ENCODE data around the gene VTCN1. TPM values are rescaled to one million over a fixed set of nuclear protein-coding genes. Genes with fewer than 3 reads are reported as not detected.

Gene VTCN1
- total RNA-seq, 1 experiment from 2014 or later = not detected

DNA sequence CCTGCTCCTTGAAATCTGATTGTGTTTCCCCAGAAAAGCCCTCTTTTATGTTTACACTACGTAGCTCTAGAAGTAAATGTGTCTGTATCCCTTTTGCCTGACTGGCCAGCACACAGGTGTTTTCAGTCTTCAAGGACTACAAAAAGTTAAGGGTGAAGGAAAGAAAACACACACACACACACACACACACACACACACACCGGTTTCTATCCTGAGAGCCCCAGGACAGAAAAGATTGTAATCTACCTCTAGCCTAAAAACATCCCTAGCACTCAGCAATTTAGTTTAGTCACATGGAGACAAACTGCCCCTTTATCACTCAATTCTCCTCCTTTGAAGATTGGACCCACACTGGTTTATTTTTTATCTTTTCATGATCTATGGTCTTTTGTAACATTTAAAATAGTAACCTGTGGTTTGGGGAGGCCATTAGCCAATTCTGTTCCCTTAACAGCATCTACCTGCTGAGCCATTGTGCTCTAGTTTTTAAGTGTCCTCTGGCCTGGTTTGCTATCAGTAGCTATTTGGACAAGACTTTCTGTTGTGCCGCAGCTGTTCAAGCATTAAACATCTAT lies 73.4 kb downstream of the VTCN1 start:
- ATAC-seq (no peak), DNase-seq (ENCODE audit: low read depth, low spot score) (no peak)
- no peak for TF ChIP-seq POLR2AphosphoS5 (IDR thresholded peaks at IDR 0.05; ENCODE audit: low read depth, low read length)
- TF ChIP-seq, protein P1, sequence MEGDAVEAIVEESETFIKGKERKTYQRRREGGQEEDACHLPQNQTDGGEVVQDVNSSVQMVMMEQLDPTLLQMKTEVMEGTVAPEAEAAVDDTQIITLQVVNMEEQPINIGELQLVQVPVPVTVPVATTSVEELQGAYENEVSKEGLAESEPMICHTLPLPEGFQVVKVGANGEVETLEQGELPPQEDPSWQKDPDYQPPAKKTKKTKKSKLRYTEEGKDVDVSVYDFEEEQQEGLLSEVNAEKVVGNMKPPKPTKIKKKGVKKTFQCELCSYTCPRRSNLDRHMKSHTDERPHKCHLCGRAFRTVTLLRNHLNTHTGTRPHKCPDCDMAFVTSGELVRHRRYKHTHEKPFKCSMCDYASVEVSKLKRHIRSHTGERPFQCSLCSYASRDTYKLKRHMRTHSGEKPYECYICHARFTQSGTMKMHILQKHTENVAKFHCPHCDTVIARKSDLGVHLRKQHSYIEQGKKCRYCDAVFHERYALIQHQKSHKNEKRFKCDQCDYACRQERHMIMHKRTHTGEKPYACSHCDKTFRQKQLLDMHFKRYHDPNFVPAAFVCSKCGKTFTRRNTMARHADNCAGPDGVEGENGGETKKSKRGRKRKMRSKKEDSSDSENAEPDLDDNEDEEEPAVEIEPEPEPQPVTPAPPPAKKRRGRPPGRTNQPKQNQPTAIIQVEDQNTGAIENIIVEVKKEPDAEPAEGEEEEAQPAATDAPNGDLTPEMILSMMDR (IDR thresholded peaks at IDR 0.05) = no peak
- TF ChIP-seq SIN3A (IDR thresholded peaks at IDR 0.05; ENCODE audit: borderline replicate concordance, insufficient read depth, low read depth, low read length) = no peak
- TF ChIP-seq TCF7L2 (IDR thresholded peaks at IDR 0.05; ENCODE audit: low read depth, low read length) = no peak
- TF ChIP-seq, protein P2, sequence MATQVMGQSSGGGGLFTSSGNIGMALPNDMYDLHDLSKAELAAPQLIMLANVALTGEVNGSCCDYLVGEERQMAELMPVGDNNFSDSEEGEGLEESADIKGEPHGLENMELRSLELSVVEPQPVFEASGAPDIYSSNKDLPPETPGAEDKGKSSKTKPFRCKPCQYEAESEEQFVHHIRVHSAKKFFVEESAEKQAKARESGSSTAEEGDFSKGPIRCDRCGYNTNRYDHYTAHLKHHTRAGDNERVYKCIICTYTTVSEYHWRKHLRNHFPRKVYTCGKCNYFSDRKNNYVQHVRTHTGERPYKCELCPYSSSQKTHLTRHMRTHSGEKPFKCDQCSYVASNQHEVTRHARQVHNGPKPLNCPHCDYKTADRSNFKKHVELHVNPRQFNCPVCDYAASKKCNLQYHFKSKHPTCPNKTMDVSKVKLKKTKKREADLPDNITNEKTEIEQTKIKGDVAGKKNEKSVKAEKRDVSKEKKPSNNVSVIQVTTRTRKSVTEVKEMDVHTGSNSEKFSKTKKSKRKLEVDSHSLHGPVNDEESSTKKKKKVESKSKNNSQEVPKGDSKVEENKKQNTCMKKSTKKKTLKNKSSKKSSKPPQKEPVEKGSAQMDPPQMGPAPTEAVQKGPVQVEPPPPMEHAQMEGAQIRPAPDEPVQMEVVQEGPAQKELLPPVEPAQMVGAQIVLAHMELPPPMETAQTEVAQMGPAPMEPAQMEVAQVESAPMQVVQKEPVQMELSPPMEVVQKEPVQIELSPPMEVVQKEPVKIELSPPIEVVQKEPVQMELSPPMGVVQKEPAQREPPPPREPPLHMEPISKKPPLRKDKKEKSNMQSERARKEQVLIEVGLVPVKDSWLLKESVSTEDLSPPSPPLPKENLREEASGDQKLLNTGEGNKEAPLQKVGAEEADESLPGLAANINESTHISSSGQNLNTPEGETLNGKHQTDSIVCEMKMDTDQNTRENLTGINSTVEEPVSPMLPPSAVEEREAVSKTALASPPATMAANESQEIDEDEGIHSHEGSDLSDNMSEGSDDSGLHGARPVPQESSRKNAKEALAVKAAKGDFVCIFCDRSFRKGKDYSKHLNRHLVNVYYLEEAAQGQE (IDR thresholded peaks at IDR 0.05; ENCODE audit: insufficient read depth in 1 of 2, low read depth in 2 of 2, low read length in 1 of 2) = no peak
- Histone ChIP-seq H3K4me1 (ENCODE audit: control insufficient read depth, insufficient read depth, low read length) (no peaks in the 10 kb centered on the region), H3K36me3 (ENCODE audit: control insufficient read depth, insufficient read depth, low read length) (no peaks in the 10 kb centered on the region), H3K27me3 (ENCODE audit: control insufficient read depth, insufficient read depth, low read length) (no peaks in the 10 kb centered on the region), H3K9me3 (ENCODE audit: control insufficient read depth, insufficient read depth, low read depth, low read length) (no peaks in the 10 kb centered on the region), H3K27ac (ENCODE audit: low read length) (no peak overlapping the region), H3K4me3 (ENCODE audit: low read depth in 2 of 2, low read length in 2 of 2) (no peak overlapping the region)
- ChIA-PET CTCF (no interaction called here), POLR2A (no interaction called here)
- intact Hi-C loops (cut with micrococcal nuclease; ENCODE audit: unreplicated experiment) = no loop called here
- no TSS peak for BruUV-seq (replicated peaks)
- in situ Hi-C loops (cut with HindIII; ENCODE audit: low pct_unique_long_range_greater_than_20kb, low sequenced_read_pairs) = no loop called here

DNA sequence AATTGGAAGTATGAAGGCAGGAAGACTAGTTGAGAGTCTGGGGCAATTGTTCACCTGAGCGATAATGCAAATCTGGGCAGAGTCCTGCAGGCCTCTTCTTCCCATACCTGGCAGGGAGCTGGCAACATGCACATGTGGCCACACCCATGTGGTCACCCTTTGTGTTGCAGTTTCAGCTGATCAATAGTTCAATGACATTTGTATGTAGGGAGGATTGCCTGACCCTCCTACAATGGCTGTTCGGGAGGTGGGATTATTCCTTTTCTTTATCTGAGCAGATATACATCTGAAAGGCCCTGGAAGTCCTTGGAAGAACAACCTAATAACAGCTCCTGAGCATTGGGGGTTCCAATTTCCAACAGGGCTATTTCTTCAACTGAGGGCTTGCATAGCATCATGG lies 74.0 kb downstream of the VTCN1 start:
- no peaks in the 10 kb centered on the region for H3K4me1 ChIP-seq (ENCODE audit: control insufficient read depth, insufficient read depth, low read length)
- no peak for TF ChIP-seq POLR2AphosphoS5 (IDR thresholded peaks at IDR 0.05; ENCODE audit: low read depth, low read length)
- TF ChIP-seq, protein P1 (IDR thresholded peaks at IDR 0.05) = no peak
- H3K27me3 ChIP-seq (ENCODE audit: control insufficient read depth, insufficient read depth, low read length) = no peaks in the 10 kb centered on the region
- no peaks in the 10 kb centered on the region for H3K36me3 ChIP-seq (ENCODE audit: control insufficient read depth, insufficient read depth, low read length)
- no TSS peak for BruUV-seq (replicated peaks)
- no peak overlapping the region for H3K4me3 ChIP-seq (ENCODE audit: low read depth in 2 of 2, low read length in 2 of 2)
- ATAC-seq (no peak), DNase-seq (ENCODE audit: low read depth, low spot score) (no peak)
- in situ Hi-C loops (cut with HindIII; ENCODE audit: low pct_unique_long_range_greater_than_20kb, low sequenced_read_pairs) (no loop called here), intact Hi-C loops (cut with micrococcal nuclease; ENCODE audit: unreplicated experiment) (no loop called here)
- ChIA-PET POLR2A (no interaction called here), CTCF (interaction anchor here (0.7 kb wide), 1 partner anchor 149 kb away, joined by 3 read pairs; no protein-coding TSS in a partner anchor)
- H3K27ac ChIP-seq (ENCODE audit: low read length) = no peak overlapping the region
- H3K9me3 ChIP-seq (ENCODE audit: control insufficient read depth, insufficient read depth, low read depth, low read length) = no peaks in the 10 kb centered on the region

Measured in Panc1 (cell line).